Peyer's patch (tissue), 4 donors: ENCODE data around the gene PSG5.
"Not testable (repeated sequence)": the region's sequence is repeated elsewhere in the genome, so short reads cannot be mapped to it uniquely, and the experiment has no call there.

Experiments
- POLR2A ChIP-seq, 2 donors: fragments of 450-650 bp; IDR thresholded peaks; one replicate each; pipeline ENCODE4 v1.5.1; 2017; ENCODE audit warnings: antibody characterized with exemption in 2 of 2, mild to moderate bottlenecking in 2 of 2, moderate library complexity in 2 of 2
- TF ChIP-seq, protein P1 (sequence below), 6 experiments: fragments of 450-650 bp in 4 of 6; fragments of 200-600 bp in 2 of 6; sonication (generic) in 1 of 6; IDR thresholded peaks; one replicate each; pipeline ENCODE4 v1.5.1; 2017 to 2019; ENCODE audit warnings: antibody characterized with exemption in 6 of 6, mild to moderate bottlenecking in 3 of 6, moderate library complexity in 1 of 6

DNA sequence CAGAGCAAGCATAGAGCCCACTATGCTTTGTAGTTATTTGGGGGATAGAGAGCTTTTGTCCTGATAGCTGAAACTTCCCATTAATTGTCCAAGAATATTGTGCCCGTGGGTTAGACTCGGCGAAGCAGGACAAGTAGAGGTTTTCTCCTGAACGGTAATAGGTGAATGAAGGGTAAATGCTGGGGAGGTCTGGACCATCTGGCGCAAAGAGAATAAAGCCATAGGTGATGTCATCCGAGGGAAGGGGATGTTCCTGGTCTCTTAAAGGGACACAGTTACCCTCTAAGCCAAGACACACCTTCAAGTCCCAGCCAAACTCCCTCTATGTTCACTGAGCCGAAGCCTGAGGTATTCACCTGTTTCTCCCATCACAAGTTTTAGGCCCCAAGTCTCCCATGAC is 8.1 kb upstream of the PSG5 start:
- TF ChIP-seq, protein P1, sequence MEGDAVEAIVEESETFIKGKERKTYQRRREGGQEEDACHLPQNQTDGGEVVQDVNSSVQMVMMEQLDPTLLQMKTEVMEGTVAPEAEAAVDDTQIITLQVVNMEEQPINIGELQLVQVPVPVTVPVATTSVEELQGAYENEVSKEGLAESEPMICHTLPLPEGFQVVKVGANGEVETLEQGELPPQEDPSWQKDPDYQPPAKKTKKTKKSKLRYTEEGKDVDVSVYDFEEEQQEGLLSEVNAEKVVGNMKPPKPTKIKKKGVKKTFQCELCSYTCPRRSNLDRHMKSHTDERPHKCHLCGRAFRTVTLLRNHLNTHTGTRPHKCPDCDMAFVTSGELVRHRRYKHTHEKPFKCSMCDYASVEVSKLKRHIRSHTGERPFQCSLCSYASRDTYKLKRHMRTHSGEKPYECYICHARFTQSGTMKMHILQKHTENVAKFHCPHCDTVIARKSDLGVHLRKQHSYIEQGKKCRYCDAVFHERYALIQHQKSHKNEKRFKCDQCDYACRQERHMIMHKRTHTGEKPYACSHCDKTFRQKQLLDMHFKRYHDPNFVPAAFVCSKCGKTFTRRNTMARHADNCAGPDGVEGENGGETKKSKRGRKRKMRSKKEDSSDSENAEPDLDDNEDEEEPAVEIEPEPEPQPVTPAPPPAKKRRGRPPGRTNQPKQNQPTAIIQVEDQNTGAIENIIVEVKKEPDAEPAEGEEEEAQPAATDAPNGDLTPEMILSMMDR (IDR thresholded peaks at IDR 0.05), result not testable (repeated sequence)
- TF ChIP-seq POLR2A (IDR thresholded peaks at IDR 0.05), result not testable (repeated sequence)
